Sigmoid colon (tissue), 4 donors: ENCODE measurements around the gene ERCC6L2.

Experiments
- CTCF ChIP-seq, 4 experiments: fragments of 450-650 bp in 3 of 4; fragments of 200-600 bp in 1 of 4; IDR thresholded peaks; one replicate each; pipeline ENCODE4 v1.5.1; 2016 to 2019; ENCODE audit warnings: antibody characterized with exemption in 4 of 4, mild to moderate bottlenecking in 3 of 4, moderate library complexity in 2 of 4
- EP300 ChIP-seq, 4 donors: sonication (generic); formaldehyde crosslinking; IDR thresholded peaks; one replicate each; pipeline ENCODE4 v1.6.1; 2017; ENCODE audit warnings: antibody characterized with exemption in 4 of 4
- POLR2A ChIP-seq, 2 donors: fragments of 450-650 bp; IDR thresholded peaks; one replicate each; pipeline ENCODE4 v1.6.1; 2016; ENCODE audit warnings: antibody characterized with exemption in 2 of 2, mild to moderate bottlenecking in 2 of 2, moderate library complexity in 2 of 2
- POLR2AphosphoS5 ChIP-seq, 4 donors: sonication (generic); formaldehyde crosslinking; IDR thresholded peaks; one replicate each; pipeline ENCODE4 v1.6.1; 2017; ENCODE audit warnings: antibody characterized with exemption in 4 of 4

GRCh38 chr9:95940265-95940664 lies 64.8 kb downstream of the ERCC6L2 start:
- TF ChIP-seq EP300 (IDR thresholded peaks at IDR 0.05) (no peak), CTCF (IDR thresholded peaks at IDR 0.05) (no peak), POLR2A (IDR thresholded peaks at IDR 0.05) (no peak), POLR2AphosphoS5 (IDR thresholded peaks at IDR 0.05) (no peak)
